Stomach (tissue), 4 donors: ENCODE results near the gene FLAD1.

Source experiments
- CTCF ChIP-seq, 7 experiments: fragments of 450-650 bp in 4 of 7; fragments of 200-600 bp in 3 of 7; sonication (generic) in 3 of 7; IDR thresholded peaks; one replicate each; pipeline ENCODE4 v1.5.1; 2016 to 2019; ENCODE audit warnings: antibody characterized with exemption in 7 of 7, control low read depth in 2 of 7, mild to moderate bottlenecking in 1 of 7
- POLR2A ChIP-seq, 4 donors: fragments of 450-650 bp; IDR thresholded peaks; one replicate each; pipeline ENCODE4 v1.6.1; 2016; ENCODE audit warnings: antibody characterized with exemption in 4 of 4, control low read depth in 2 of 4, mild to moderate bottlenecking in 1 of 4, moderate library complexity in 1 of 4
- POLR2AphosphoS5 ChIP-seq, 3 donors: sonication (generic); formaldehyde crosslinking; IDR thresholded peaks; one replicate each; pipeline ENCODE4 v1.6.1; 2016; ENCODE audit warnings: antibody characterized with exemption in 3 of 3

GRCh38 chr1:155034318-155035208 lies 51.4 kb downstream of the FLAD1 start:
- no peak for TF ChIP-seq CTCF (IDR thresholded peaks at IDR 0.05)
- TF ChIP-seq POLR2A (IDR thresholded peaks at IDR 0.05), result no peak
- TF ChIP-seq POLR2AphosphoS5 (IDR thresholded peaks at IDR 0.05), result no peak
